Retina (tissue), 1 donor: ENCODE data around the gene PTPRD.
"Not testable (repeated sequence)": the region's sequence is repeated elsewhere in the genome, so short reads cannot be mapped to it uniquely, and the experiment has no call there.

Experiments
- DNase-seq: peaks from one replicate; pipeline ENCODE4 v3.0.0-alpha.2; 2016

PTPRD gene

GRCh38 chr9:9426454-9426853 lies 1186.3 kb downstream of the PTPRD start:
- not testable (repeated sequence) for DNase-seq

- no peak for DNase-seq
Observed at GRCh38 chr9:9412241-9412640, 1200.6 kb downstream of the PTPRD start.

DNA sequence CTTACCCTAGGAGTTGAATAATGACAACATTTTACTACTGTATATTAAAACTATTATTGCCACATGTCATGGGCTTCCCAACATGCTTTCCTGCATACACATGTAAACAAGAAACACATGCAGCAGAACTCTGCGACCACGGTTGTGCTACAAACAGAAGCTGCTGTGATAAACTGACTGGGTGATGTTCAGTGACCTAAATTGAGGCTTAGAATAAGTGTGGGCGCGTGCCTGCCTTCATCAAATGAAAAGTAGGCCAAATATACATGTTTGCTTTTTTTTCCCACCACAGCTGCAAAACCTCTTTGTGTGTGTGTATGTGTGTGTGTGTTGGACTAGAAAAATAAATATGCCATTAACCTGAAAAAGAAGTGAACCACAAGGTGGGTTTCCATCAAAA lies 1202.1 kb downstream of the PTPRD start:
- peak; percentile 77 for DNase-seq

- DNase-seq: no peak
Observed at GRCh38 chr9:9399982-9400381, 1212.8 kb downstream of the PTPRD start.

DNA sequence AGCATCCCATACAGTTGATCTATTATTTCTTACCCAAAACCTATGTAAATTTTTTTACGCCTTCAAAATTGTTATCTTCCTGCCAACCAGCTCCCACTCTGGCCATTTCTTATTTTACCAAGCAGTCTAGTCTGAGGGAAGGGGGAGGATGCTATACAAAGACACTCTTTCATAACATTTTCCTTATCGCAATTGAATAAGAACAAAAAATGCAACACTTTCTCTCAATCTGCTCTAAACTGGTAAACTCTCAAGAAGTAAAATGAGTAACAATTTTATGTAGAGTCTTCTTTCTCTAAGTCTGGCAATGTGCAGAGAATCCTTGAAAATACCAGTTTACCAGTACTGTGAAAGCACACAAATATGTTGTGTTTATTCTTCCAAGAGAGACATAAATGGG lies 1216.3 kb downstream of the PTPRD start:
- no peak for DNase-seq

GRCh38 chr9:9395539-9395938 lies 1217.3 kb downstream of the PTPRD start:
- DNase-seq: no peak

DNA sequence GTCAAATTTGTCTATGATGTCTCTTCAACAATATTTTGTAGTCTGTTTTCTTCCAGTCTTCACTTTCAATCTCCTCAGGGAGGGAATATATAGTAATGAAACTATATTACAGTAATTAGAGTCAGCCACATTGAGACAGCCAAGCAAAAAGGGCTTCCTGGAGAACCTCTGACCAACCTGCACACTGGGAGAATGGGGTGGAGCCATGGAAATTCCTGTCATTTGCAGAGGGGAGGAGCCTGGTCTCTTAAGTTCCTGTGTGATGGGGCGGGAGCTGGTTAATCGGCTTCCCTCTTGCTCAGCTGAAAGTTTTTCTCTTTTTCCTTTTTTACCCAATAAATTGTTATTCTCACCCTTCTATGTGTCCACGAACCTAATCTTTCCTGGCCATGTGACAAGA lies 1220.0 kb downstream of the PTPRD start:
- DNase-seq: no peak

DNA sequence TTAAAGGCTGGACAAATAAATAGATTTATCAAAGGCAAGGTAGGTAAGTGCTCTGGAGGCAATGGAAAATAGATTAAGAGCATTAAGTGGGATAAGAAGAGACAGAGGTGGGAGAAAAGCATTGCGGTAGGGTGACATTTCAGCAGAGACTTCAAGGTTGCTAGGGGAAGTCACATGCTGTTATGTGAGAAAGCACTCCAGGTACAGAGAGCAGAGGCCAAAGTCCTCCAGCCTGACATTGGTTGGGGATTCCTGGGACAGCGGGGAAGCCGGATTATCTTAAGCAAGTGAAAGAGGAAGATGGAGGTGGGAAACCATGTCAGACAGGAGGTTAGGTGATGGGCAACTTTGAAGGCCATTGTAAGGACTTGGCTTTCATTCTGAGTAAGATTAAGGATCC lies 1222.9 kb downstream of the PTPRD start:
- DNase-seq: no peak

DNA sequence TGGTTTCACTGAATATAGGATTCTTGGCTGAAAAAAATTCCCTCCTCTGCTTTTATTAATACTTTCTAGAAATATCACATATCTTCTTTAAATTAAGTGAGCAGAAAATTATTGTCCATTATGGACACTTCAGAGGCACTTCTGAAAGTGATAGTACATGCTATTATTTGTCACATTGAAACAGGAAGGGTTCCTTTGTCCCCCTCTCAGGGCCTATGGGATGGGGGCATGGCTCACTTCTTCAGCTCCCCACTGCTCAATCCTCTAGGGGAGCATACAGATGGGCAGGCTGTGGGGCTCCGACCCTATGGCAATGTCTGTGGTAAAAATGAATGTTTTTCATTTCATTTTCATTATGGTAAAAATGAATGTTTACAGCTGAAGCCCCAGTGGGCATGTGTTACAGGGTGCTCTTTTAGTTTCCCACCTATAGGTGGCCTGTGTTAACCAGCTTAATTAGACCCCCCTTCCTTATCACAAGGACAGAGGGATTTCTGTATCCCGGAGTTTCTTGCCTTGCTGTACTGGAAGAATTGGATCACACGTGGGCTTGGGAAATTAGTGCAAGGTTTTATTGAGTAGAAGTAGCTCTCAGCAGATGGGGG lies 1225.2 kb downstream of the PTPRD start:
- no peak for DNase-seq

GRCh38 chr9:9362332-9362731 lies 1250.5 kb downstream of the PTPRD start:
- DNase-seq: no peak

GRCh38 chr9:9352877-9353481 lies 1259.8 kb downstream of the PTPRD start:
- no peak for DNase-seq

- peak; percentile 20 for DNase-seq
Observed at GRCh38 chr9:9341203-9341602, 1271.6 kb downstream of the PTPRD start.

DNA sequence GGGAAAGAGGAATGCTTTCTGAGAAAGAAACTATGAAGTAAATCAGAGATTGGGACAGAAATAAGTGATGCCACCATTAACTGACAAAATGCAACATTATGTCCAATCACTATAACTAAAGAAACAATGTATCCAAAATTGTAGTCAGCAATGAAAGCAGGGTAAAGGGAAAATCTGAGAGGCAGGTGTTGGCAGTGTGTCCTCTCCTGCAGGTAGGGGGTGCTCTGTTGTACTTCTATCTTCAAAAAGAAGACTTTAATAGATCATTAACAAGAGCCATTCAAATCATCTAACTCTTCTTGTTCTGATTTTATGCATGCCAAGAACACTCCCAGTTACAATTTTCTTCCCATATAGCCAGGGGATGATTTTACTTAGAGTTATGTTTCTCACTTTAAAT lies 1275.7 kb downstream of the PTPRD start:
- no peak for DNase-seq

GRCh38 chr9:9326749-9327148 lies 1286.1 kb downstream of the PTPRD start:
- DNase-seq: no peak

DNA sequence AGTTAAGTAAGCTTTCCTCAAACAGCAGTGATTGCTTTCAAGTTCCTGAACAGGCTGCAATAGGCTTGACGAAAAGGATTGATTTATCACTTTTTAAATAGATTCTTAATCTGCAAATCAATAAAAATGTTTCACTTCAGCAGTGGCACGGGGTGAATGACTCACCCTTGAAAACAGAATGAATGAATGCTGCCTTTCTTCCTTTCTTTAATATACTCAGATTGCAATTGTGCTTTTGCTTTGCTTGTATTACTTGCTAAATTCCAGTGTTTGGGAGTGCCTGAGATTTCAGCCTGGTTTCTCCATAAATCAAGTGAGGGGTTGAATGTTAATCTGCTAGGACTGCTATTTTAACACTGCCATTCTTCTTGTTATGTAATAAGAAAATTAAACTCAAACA lies 1293.8 kb downstream of the PTPRD start:
- no peak for DNase-seq

GRCh38 chr9:9310743-9311142 lies 1302.1 kb downstream of the PTPRD start:
- not testable (repeated sequence) for DNase-seq

- DNase-seq: no peak
Observed at GRCh38 chr9:9305600-9305999, 1307.2 kb downstream of the PTPRD start.

DNA sequence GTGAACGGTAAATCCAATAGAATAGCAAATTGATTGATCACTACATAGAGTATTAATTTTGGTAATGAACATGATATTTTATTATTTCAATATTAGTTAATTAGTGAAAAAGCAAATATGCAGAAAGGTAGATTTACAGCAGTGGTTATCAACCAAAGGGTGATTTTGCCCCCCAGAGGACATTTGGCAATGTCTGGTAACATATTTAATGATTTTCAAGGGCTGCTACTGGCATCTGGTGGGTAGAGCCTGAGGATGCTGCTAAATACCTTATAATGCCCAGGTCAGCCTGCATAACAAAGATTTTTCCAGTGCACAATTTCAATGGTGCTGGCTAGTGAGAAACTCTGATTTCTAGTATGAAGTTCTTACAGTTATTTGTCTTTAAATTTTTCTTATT lies 1313.7 kb downstream of the PTPRD start:
- DNase-seq: no peak

- DNase-seq: no peak
Observed at GRCh38 chr9:9286001-9286400, 1326.8 kb downstream of the PTPRD start.

DNA sequence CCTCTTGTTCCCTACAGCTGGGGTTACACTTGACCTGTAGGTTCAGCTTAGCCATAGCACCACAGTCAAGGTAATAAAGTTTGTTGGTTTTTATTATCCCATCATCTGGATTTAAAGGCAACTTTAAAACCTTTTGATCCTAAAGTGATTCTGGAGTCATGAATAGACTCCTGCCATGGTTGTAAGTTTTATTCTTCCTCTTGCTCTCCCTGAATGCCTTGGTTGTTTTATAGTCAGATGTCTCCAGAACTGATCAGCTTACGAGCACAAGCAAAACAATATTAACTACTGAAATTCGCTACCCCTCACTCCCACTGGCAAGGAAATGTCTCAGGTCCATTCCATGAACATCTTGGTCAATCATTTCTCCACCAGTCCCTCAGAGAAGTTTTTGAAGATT lies 1328.6 kb downstream of the PTPRD start:
- no peak for DNase-seq

DNA sequence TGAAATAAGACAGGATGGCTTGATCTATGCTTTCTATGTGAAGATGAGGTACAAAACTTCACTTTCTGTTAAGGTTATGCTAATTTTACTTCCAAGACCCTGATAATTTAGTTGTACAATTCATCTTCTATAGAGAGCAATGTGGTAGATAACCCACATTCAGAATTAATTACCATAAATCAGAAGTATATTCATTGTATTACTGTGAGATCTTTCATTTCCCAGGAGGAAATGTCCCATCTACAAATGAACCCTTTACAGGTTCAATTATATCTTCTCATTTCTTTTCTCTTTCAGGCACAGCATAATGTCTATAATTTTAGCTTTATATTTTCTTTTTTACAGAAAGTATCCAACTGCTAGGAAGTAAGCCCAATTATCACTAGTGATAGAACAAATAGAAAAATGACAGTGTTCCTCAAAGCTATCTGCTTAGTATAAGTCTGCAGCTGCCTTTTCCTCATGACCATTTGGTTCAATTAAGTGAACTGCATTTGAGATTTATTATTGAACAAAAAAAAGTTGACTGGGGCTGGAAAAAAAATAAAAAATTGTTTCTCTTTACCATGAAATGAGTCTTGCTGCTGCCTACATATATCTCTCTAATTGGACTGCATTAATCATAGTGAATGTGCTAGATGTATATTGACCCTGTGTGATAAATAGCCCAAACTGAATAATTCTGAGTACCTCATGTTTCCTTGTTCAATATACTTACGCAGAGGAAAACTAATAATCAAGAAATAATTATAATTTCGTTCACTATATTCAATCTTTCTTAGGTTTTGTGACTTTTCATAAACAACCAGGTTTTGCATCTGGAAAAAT lies 1329.4 kb downstream of the PTPRD start:
- DNase-seq: no peak

DNA sequence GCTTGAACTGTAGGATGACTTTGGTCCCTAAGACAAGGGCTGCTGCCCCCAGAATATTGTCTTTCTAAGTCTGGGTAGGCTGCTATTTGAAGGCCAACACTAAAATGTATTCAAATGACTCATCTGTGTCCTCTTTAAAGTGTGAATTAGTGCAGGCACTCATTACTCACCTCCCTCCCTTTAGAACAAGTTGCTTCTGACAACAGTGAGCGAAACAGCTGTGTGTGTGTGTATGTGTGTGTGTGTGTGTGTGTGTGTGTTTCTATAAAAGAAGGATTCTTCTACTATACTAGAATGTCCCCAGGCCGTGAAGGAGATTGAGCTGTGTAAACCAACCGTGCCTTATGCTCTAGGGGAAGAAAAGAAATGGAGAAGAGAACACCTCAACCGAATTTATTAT lies 1337.2 kb downstream of the PTPRD start:
- no peak for DNase-seq

GRCh38 chr9:9257999-9258498 lies 1354.8 kb downstream of the PTPRD start:
- DNase-seq: no peak

- no peak for DNase-seq
Observed at GRCh38 chr9:9246726-9247125, 1366.1 kb downstream of the PTPRD start.
